Jurkat, Clone E6-1 (cell line): Measurements from ENCODE around the gene ATG101.

ENCODE experiments used
- DNase-seq: peaks from one replicate; pipeline ENCODE4 v3.0.0-alpha.2; 2011; ENCODE audit warnings: low read depth, low spot score
- H3K4me3 ChIP-seq: 2 replicates; pipeline ENCODE4 v1.5.1; 2011; ENCODE audit warnings: mild to moderate bottlenecking, low read length, control low read depth, moderate library complexity

ATG101 gene

GRCh38 chr12:52038447-52038846 is 31.3 kb upstream of the ATG101 start:
- DNase-seq: no peak
- no peak overlapping the region for H3K4me3 ChIP-seq

DNA sequence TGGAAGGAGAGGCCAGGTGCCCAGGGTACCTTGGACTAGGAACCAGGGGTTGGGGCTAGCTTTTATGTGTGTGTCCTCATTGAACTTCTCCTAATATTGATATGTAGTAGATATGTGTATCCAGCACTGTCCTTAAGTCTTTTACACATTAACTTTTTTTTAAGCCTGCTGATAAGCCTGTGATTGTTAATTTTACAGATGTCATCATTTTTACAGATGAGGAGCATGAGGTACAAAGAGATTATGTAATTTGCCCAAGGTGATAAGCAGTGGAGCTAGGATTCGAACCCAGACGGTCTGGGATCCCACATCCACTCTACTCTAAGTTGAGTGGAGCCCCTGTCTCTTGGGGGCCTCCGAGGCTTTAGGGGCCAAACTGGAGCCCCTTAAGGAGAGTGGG is 28.7 kb upstream of the ATG101 start:
- no peak overlapping the region for H3K4me3 ChIP-seq
- DNase-seq: no peak

DNA sequence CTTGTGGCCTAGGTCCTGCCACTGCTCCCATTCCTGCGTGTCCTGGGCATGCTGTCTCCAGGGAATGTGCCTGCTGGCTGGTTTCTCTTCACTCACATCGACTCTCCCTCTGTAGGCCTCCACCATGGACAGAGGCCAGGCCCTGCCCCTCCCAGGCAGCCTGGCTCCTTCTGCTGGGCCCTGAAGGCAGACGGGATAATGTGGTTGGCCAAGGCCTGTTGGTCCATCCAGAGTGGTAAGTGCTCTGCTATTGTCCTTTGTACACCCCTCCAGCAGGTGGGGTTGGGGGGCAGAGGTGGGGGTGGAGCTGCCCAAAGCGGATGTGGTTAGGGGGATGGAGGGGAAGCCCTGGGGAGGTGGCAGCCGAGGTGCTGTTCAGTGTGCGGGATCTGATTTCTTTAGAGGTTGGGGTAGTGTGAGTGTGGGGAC is 28.1 kb upstream of the ATG101 start:
- peak; percentile 81 for DNase-seq
- peak overlapping the region; percentile 34 for H3K4me3 ChIP-seq

DNA sequence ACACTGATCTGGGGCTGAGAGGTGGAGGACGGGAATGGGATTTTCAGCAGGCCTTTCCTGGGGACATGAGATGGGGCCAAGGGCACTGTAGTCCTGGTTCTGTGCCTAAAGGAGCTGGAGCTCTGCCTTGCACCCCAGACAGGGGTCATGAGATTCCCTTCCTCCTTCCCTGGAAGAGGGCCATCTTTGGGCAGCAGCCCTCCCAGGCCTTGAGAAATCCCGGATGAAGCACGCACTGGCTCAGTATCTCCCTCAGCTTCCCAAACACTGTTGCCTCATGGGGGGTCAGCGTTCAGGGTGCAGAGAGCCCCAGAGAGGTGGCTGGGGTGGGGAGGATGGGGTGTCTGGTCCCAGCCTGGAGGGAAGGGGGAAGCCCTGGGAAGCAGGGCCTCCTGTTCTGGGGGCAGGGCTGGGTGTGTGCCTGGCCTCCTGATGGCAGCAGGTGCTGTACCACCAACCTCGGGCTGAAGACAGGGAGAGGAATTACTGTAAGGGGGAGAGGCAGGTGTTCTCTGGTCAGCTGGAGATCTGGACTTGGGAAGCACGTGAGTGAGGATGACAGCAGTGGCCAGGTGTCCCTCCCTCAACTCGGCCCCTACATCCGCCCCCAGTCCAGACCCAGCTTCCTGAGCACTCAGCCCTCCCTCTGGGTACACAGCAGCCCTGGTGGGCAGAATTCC is 26.9 kb upstream of the ATG101 start:
- no peak for DNase-seq
- no peak overlapping the region for H3K4me3 ChIP-seq

DNA sequence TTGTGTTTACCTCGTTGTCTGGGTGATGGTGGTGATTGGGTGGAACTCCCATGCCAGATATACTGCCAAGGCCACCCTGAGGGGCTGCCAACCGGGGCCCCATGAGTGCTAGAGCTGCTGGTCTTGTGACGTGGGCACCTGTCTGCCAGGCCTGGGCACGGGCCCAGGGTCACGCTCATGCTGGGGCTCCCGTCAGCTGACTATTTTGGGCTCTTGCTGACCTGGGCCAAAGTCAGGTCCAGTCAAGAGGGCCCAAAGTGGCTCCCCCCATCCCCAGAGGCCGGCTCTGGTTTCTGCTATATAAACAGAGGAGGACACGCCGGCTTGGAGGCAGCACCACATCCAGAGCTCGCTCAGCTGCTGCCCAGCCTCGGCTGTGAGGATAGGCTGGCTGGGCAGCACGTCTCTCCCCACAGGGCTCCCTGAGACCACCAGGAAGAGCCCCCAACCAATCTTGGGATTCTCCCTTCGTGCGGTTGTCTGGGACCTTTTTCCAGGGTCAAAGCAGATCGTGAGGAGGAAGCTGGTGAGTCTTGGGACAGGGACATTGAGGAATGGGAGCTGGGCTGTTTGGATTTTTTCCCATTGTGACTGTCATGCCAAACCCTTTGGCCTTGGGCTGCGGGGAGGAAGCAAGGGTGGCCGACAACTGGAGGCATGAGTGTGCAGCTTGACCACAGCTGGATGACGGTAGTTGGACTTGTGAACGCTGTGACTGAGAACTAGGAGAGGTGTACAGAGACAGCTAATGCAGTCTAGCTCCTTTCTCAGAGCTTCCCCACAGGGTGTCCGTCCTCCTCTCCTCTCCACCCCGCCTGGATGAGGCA is 26.2 kb upstream of the ATG101 start:
- H3K4me3 ChIP-seq: no peak overlapping the region
- no peak for DNase-seq

DNA sequence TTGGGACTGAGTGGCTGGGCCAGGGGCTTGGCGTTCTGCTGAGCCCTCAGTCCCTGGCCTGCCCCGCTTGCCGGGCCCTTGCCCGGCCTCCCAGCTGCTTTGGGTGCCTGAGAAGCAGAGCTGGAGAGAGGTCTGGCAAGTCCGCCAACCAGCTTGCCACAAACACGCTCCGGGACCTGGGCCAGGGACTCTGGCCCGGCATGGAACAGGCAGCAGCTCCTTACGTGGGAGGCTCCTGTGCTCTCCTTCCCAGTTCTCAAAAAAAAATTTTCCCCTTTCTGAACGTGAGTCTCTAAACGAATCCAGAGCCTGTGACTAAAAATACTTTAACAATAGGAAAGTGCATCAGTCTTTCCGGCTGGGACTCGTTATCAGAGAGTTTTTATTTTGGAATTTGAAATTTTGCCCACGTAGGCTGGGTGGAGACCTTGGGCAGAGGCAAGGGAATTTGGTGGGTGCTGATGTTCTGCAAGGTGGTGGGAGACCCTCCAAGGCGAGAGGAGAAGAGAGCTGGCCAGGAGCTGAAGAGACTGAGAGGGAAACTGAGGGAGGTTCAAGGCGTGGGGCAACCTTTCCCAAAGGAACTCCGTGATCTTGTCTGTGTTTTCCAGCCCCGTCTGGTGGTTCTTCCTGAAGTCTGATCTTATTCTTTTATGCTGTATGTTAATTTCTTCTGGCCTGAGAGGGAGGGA is 25.3 kb upstream of the ATG101 start:
- DNase-seq: no peak
- H3K4me3 ChIP-seq: no peak overlapping the region

DNA sequence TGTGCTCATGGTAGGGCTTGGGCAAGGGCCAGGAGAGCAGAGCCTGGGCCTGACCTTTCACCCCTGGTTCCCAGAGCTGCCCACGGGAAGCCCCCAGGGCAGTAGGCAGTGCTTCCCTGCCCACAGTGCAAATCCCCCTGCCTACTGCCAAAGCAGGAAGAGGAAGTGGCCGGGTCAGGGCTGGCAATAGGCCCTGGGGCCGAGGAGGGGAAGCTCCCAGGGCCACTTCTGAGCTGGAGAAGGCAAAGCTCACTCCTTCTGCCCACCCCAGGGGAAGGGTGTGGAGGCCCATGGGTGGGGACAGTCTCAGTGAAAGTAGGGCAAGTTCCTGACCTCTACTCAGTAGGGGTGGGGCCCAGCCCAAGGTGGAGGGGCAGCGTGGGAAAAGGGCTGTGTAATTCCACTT is 24.0 kb upstream of the ATG101 start:
- no peak for DNase-seq
- H3K4me3 ChIP-seq: no peak overlapping the region

DNA sequence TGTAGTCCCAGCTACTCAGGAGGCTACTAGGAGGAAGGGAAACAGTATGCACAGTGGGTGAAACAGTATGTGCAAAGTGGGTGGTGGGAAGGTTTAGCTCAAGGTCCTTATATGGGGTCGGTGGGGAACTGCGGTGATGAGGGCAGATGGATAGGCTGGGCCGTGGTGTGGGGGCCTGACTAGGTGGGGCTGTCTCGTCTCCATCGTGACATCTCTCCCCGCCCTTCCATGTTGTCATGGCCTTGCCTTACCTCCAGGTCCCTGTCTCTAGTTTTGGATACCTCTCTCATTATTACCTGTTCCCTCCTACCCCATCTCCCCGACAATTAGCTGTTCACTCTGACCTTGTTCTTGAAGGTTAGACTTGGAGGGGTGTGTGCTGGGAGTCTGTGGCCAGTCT is 22.9 kb upstream of the ATG101 start:
- DNase-seq: no peak
- no peak overlapping the region for H3K4me3 ChIP-seq

DNA sequence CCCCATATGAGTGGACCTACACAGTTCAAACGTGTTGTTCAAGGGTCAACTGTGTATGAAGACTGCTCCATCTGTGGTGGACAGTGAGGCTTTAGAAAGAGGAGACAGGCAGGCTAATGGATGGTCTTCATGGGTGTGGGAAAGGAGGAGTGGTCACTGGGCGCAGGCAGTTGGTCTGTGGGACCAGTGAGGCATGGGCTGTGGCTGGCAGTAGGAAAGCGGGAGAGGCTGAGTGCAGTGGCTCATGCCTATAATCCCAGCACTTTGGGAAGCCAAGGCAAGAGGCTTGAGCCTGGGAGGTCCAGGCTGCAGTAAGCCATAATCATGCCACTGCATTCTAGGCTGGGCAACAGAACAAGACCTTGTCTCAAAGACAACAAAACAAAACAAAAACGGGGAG is 20.5 kb upstream of the ATG101 start:
- DNase-seq: no peak
- H3K4me3 ChIP-seq: no peak overlapping the region

GRCh38 chr12:52049688-52050087 is 20.1 kb upstream of the ATG101 start:
- H3K4me3 ChIP-seq: no peak overlapping the region
- no peak for DNase-seq

DNA sequence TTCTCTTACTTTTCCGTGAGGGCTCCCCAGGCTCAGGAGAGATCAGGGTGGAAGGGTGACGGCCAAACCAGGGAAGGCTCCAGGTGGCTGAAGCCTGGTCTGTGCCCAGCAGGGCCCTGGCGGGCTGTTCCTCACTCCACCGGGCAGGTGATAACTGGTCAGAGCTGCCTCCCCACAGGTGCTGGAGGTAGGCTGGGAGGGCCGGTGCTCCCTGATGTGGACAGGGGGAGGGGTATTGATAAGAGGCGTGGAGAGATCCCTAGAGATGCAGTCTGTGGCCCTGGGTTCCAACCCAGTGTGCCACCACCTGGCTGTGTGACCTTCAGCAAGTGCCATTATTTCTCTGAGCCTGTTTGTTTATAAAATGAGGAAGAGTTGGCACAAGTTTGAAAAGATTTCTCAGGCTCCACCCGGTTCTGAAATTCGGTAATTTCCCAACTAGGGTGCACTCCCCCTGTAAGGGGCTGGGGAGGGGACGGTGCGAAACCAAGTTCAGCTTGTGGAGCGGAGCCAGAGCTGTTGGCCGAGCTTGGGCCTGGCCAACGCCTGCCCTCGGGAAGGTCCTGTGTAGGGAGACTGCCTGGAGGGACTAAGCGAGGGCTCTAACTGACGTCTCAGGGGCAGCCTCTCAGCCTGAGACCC is 19.5 kb upstream of the ATG101 start:
- no peak for DNase-seq
- H3K4me3 ChIP-seq: peak overlapping the region; percentile 58

DNA sequence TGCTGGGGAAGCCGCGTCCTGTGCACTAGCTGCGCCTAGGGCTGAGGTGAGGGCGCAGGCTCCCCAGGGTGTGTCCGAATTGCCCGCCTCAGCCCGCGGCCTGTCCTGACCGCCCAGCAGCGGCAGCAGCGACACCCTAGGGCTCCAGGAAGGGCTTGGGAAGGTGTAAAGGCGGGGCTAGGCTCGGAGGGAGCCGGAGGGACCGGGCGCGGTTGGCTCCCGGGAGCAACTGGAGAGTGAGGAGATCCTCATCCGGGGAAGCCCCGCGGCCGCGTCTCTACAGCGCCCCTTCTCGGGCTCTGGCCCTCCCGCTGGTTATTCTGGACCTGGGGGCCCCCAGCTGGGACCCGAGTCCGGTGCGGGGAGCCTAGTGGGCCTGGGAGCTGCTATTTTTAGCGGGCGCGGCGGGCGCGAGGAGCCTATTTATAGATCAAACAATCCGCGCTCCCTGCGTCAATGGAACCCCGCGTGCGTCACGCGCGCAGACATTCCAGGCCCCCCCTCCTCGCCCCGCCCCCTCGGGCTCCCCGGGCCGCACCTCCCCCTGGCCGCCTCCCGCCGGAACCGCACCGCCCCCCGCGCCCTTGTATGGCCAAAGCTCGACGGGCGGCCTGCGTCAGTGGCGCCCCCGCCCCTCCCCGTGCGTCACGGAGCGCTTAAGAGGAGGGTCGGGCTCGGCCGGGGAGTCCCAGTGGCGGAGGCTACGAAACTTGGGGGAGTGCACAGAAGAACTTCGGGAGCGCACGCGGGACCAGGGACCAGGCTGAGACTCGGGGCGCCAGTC is 18.8 kb upstream of the ATG101 start, which contains the start of gene NR4A1:
TSS of gene NR4A1 (plus strand) at position 685 of the 784 bp plus-strand sequence. CDS start 2,887 bp downstream, outside the sequence.
- peak; percentile 88 for DNase-seq
- H3K4me3 ChIP-seq: peak within 1 kb of the TSS; percentile 73

- DNase-seq: peak; percentile 69
- peak overlapping the region; percentile 73 for H3K4me3 ChIP-seq
Measured at GRCh38 chr12:52052468-52053186, 17.2 kb upstream of the ATG101 start.

DNA sequence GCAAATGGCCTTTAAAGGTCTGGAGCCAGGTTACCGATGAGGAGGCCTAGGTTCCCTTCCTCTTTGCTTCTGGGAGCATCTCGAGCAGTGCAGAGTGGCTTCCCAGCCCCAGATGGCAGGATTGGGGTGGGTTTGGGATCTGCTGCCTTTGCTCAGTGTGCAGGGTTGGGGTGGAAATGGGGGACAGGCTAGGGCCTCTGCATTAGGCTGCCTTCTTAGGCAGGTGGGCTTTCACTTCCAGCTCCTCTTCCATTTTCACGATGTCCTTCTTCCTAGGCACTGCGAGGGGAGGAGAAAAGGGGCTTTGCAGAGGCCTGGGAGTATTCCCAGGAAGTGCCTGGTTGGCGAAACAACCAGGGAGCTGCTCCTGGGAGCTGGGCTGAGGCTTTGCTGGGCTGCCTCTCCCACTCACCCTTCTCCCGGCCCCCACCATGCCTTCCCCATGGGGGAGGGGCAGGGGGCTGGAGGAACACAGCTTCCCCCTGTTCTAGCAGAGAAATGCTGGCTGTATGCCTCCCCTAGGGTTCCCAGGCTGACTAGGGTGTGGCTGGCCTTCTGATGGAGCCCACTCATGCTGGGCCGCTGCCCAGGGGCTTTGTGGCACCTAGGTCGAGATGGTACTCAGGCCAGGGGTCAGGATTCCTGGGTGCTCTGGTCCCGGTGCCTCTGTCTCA is 16.1 kb upstream of the ATG101 start:
- no peak for DNase-seq
- no peak overlapping the region for H3K4me3 ChIP-seq

DNA sequence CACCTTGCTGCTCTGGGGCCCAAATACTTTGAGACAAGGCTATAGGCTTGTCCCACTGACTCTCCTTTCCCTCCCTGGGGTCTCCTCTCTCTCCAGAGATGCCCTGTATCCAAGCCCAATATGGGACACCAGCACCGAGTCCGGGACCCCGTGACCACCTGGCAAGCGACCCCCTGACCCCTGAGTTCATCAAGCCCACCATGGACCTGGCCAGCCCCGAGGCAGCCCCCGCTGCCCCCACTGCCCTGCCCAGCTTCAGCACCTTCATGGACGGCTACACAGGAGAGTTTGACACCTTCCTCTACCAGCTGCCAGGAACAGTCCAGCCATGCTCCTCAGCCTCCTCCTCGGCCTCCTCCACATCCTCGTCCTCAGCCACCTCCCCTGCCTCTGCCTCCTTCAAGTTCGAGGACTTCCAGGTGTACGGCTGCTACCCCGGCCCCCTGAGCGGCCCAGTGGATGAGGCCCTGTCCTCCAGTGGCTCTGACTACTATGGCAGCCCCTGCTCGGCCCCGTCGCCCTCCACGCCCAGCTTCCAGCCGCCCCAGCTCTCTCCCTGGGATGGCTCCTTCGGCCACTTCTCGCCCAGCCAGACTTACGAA is 15.4 kb upstream of the ATG101 start:
- DNase-seq: no peak
- H3K4me3 ChIP-seq: no peak overlapping the region

DNA sequence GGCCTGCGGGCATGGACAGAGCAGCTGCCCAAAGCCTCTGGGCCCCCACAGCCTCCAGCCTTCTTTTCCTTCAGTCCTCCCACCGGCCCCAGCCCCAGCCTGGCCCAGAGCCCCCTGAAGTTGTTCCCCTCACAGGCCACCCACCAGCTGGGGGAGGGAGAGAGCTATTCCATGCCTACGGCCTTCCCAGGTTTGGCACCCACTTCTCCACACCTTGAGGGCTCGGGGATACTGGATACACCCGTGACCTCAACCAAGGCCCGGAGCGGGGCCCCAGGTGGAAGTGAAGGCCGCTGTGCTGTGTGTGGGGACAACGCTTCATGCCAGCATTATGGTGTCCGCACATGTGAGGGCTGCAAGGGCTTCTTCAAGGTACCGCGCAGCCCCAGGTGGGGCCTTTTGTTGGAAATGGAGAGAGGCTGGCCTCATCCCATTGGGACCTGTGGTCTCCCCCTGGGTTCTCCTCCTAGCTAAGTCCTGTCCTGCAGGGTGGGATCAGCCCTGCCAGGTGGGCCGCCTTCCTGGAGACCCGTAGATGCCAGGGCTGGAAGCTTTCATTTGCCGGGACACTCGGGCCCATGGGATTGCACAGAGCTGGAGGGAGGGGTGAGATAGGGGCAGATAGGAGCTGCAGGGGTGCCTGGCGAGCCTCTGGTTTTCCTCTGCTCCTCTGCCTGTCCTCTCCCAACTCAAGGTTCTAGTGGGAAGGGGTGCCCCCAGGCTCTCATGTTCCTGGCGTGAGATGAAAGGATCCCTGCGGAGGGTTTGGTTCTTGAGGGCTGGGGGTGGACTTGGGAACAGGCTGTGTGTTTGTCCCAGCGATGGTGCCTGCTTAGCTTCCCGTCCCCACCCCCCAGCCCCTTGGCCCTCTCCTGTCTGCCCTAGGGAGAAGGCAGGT is 14.7 kb upstream of the ATG101 start:
- no peak overlapping the region for H3K4me3 ChIP-seq
- no peak for DNase-seq
